ENCODE results near the gene POLD4. TPM values are rescaled to one million over a fixed set of nuclear protein-coding genes. Genes with fewer than 3 reads are reported as not detected.

The POLD4 gene
- polyA plus RNA-seq, 1 donor from 2014 or later: 384 TPM

DNA sequence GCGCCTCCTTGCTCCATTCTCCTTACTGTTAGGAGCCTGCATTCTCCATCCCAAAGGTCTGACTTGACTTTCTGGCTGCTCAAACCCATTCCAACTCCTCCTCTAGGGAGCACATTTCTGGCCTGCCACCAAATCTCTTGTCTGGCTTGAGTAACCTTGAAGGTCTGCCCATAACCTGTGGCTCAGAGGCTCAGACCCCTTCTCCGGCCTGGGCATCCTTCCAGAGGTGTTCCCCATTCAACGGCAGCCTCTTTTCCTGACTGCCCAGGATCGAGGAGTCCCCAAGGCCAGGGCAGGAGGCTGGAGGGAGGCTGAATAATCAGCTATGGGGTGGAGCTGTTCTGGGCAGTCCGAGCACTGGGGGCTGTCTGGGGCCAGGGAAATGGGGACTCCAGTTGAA, 40.6 kb upstream of the POLD4 start:
- no peaks in the 10 kb centered on the region for H3K36me3 Mint-ChIP-seq
- peaks cover 12 to 31% (median 29%) of the 10 kb centered on the region in 3 donors for H3K4me1 Mint-ChIP-seq
- H3K4me3 Mint-ChIP-seq: peak overlapping the region; percentile 44 to 84 (median 72)
- H3K9me3 Mint-ChIP-seq: no peaks in the 10 kb centered on the region
- H3K27ac Mint-ChIP-seq: peak overlapping the region; percentile 12 to 63 (median 57)
- no peaks in the 10 kb centered on the region for H3K27me3 Mint-ChIP-seq

DNA sequence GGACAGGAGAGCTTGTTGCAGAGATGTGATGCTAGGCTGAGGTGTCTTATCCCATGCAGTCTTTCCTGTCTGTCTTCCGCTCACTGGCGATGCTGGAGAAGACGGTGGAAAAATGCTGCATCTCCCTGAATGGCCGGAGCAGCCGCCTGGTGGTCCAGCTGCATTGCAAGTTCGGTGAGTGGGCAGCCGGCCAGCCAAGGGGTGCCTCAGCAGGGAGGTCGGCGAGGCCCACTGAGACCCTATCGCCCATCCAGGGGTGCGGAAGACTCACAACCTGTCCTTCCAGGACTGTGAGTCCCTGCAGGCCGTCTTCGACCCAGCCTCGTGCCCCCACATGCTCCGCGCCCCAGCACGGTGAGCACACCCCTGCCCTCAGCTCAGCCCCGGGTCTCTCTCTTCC, 40.1 kb upstream of the POLD4 start:
- Mint-ChIP-seq H3K27me3 (no peaks in the 10 kb centered on the region), H3K9me3 (no peaks in the 10 kb centered on the region), H3K36me3 (no peaks in the 10 kb centered on the region), H3K4me1 (peaks cover 14 to 31% (median 30%) of the 10 kb centered on the region in 3 donors), H3K4me3 (peak overlapping the region; percentile 44 to 95 (median 72)), H3K27ac (peak overlapping the region in 1 of 3 donors; percentile 12)

DNA sequence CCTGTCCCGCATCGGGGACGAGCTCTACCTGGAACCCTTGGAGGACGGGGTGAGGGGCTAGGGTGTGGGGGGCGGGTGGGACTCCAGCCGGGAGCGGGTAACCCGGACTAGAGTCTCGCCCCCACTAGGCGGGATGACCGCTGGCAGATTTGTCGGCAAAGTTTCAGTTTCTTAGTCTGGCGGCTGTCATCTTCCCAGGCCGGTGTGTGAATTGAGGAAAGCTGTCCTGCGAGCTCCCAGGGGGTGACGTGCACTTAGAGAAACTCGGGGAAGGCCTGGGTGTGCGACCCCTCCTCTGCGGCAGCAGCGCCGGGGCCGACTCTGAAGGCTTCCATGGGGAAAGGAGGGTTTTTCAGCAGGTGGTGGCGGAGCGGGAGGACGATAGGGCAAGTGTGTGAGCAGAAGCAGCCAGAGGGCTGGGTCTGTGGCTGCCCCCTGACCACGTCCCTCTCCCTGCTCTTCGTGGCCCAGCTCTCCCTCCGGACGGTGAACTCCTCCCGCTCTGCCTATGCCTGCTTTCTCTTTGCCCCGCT, 38.9 kb upstream of the POLD4 start:
- H3K4me1 Mint-ChIP-seq: peaks cover 14 to 31% (median 31%) of the 10 kb centered on the region in 3 donors
- H3K27ac Mint-ChIP-seq: peak overlapping the region; percentile 63 to 80 (median 73)
- no peaks in the 10 kb centered on the region for H3K9me3 Mint-ChIP-seq
- no peaks in the 10 kb centered on the region for H3K27me3 Mint-ChIP-seq
- H3K36me3 Mint-ChIP-seq: no peaks in the 10 kb centered on the region
- peak overlapping the region; percentile 74 to 95 (median 90) for H3K4me3 Mint-ChIP-seq

DNA sequence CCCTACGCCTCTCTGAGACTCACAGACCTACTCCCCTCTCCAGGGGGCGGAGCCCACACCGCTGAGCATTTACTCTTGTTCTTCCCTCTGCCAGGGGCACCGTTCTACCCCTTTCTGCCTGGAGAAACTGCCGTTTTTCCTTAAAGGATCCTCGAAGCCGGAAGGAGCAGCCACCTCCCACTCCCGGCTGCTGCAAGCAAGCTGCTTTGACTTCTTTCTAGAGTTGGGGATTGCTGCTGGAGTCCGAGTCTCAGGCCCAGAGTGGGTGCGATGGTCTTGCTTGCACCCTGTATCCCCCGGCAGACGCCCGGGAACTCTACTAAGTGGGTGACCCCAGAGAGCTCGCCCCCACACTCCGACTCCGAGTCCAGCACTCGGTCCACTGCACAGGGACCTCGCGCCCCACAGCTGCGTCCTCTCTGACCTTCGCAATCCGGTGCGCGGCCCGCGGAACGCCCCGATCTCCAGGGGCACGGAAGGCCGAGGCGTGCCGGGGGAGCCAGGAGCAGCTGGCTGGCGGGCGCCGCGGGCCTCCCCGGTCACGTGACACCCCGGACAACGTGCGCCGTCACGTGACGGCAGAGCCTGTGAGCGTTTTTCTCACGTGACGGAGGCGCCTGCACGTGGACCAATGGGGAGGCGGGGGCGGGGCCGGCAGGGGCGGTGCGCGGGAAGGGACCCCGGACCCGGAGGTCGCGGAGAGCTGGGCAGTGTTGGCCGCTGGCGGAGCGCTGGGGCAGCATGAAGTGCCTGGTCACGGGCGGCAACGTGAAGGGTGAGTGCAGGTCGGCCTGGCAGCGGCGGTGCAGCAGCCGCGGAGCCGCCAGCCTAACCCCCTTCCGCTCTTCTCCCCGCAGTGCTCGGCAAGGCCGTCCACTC, 38.2 kb upstream of the POLD4 start, which contains the start of gene RAD9A:
TSS of gene RAD9A (plus strand) at position 683 of the 879 bp plus-strand sequence. CDS start at position 742, 59 bp downstream.
- Mint-ChIP-seq H3K36me3 (no peaks in the 10 kb centered on the region), H3K27ac (peak within 1 kb of the TSS; percentile 80 to 91 (median 90)), H3K4me3 (peak within 1 kb of the TSS; percentile 74 to 95 (median 90)), H3K9me3 (no peaks in the 10 kb centered on the region), H3K27me3 (no peaks in the 10 kb centered on the region), H3K4me1 (peaks cover 11 to 28% (median 26%) of the 10 kb centered on the region in 3 donors)

DNA sequence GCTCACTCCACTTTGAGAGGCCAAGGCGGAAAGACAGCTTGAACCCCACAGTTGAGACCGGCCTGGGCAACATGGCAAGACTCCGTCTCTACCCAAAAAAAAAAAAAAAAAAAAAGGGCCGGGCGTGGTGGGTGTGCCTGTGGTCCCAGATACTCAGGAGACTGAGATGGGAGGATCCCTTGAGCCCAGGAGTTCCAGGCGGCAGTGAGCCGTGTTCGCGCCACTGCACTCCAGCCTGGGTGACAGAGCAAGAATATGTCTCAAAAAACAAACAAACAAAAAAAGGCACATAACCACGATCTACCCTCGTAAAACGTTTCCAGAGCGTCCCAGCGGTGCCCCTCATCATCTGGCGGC, 37.6 kb upstream of the POLD4 start:
- Mint-ChIP-seq H3K27me3 (no peaks in the 10 kb centered on the region), H3K27ac (peak overlapping the region; percentile 80 to 91 (median 90)), H3K9me3 (no peaks in the 10 kb centered on the region), H3K4me1 (peaks cover 11 to 26% (median 26%) of the 10 kb centered on the region in 3 donors), H3K36me3 (no peaks in the 10 kb centered on the region), H3K4me3 (peak overlapping the region; percentile 74 to 95 (median 90))

- Mint-ChIP-seq H3K9me3 (no peaks in the 10 kb centered on the region), H3K27ac (peak overlapping the region; percentile 48 to 100 (median 60)), H3K27me3 (no peaks in the 10 kb centered on the region), H3K4me1 (peaks cover 11 to 26% (median 26%) of the 10 kb centered on the region in 3 donors), H3K36me3 (no peaks in the 10 kb centered on the region), H3K4me3 (peak overlapping the region; percentile 48 to 98 (median 89))
These were observed 36.1 kb upstream of the POLD4 start for GRCh38 chr11:67389477-67389876.

DNA sequence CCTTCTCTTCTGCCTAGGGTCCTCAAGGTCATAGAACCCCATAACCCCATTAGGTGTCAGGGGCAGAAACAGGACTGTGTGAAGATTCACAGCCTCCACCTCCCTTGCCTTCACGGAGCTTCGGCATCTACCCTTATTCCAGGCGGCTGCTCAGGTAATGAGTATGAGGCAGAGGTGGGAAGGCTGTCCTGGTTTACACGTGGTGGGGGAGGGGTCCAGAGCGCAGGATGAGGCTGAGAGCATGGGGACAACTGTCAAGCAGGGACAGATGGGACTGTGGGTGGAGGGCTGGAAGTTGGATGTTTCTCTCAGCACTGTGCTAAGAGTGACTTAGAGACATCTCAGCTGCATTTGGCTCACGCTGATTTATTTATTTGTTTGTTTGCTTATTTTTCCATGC, 34.2 kb upstream of the POLD4 start:
- no peaks in the 10 kb centered on the region for H3K36me3 Mint-ChIP-seq
- H3K27ac Mint-ChIP-seq: peak overlapping the region in 1 of 3 donors; percentile 46
- H3K9me3 Mint-ChIP-seq: no peaks in the 10 kb centered on the region
- H3K4me3 Mint-ChIP-seq: peak overlapping the region in 2 of 4 donors; percentile 28 to 38
- H3K27me3 Mint-ChIP-seq: no peaks in the 10 kb centered on the region
- peaks cover 12 to 20% (median 18%) of the 10 kb centered on the region in 3 donors for H3K4me1 Mint-ChIP-seq

GRCh38 chr11:67387069-67387468, 33.7 kb upstream of the POLD4 start:
- Mint-ChIP-seq H3K36me3 (no peaks in the 10 kb centered on the region), H3K4me3 (peak overlapping the region in 1 of 4 donors; percentile 38), H3K4me1 (peaks cover 16 to 21% (median 18%) of the 10 kb centered on the region in 3 donors), H3K9me3 (no peaks in the 10 kb centered on the region), H3K27ac (peak overlapping the region in 1 of 3 donors; percentile 46), H3K27me3 (no peaks in the 10 kb centered on the region)

- no peak overlapping the region for H3K27ac Mint-ChIP-seq
- H3K4me3 Mint-ChIP-seq: no peak overlapping the region
- peaks cover 2% of the 10 kb centered on the region for H3K36me3 Mint-ChIP-seq
- no peaks in the 10 kb centered on the region for H3K9me3 Mint-ChIP-seq
- H3K4me1 Mint-ChIP-seq: peaks cover 22 to 27% (median 26%) of the 10 kb centered on the region in 3 donors
- H3K27me3 Mint-ChIP-seq: no peaks in the 10 kb centered on the region
These were observed 31.6 kb upstream of the POLD4 start for GRCh38 chr11:67384851-67385366.

DNA sequence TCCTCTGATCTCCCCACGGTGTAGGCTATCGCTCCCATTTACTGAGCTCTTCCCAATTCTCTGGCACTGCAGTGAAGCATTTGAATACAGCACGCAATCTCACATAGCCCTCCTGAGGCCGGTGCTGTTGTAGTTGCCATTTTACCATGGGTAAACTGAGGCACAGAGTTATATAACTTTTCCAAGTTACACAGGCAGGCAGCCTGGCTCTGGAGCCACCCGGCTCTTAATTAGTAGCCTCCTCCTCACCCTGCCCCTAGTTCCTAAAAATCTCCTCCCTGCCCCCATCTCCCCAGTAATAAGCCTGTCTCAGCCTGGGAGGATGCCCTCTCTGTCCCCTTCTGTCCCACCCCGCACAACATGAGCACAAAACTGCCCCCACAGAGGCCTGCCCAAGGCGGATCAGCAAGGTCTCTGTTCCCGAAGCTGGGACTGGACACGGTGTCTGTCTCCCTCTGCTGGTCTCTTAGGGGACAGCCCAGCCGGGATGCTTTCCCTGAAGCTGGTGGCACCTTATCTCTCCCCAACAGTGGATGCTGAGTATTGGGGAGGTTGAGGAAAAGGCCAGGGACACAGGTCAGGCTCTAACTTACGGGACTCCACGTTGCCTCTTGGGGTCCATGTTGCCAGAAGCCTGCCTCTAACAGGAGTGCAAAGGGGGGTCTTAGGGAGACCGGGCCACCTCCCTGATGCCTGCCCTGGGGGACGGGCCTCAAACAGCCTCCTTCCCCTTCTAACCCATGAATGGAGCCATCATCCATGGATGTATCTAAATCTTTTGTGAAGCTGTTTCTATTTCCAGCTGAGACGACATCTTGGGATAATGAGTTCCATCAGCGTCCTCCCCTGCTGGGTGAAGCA, 29.2 kb upstream of the POLD4 start:
- no peaks in the 10 kb centered on the region for H3K9me3 Mint-ChIP-seq
- H3K4me3 Mint-ChIP-seq: peak overlapping the region in 3 of 4 donors; percentile 12 to 92 (median 82)
- peaks cover 2% of the 10 kb centered on the region for H3K36me3 Mint-ChIP-seq
- H3K27ac Mint-ChIP-seq: peak overlapping the region; percentile 19 to 97 (median 54)
- H3K27me3 Mint-ChIP-seq: no peaks in the 10 kb centered on the region
- H3K4me1 Mint-ChIP-seq: peaks cover 12 to 18% (median 17%) of the 10 kb centered on the region in 3 donors

DNA sequence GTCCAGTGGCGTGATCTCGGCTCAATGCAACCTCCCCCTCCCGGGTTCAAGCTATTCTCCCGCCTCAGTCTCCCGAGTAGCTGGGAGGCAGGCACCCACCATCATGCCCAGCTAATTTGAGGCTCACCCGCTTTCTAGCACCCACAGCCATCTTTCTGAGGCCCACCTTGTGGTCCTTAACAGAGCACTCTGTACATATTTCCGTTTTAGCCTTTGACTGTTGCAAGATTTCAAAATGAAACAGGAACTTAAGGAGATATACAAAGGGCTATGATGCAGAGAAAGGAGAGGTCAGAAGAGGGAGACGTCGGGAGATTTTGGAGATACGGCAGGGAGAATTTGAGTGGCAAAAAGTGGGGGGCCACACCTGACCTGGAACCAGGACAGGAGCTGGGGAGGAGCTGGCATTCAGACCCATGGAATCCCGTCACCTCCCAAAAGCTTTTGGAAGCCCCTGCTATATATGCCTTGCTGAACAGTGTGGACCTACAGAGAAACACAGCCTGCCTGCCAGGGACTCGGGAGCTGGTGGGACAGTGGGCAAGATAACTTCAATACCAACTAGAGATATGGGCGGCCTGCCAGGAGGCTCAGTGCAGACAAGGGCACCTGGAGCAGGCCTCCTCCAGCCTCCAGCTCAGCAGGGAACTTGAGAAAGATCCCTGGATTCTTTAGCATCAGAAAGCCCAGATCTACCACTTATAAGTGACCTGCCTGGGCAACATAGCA, 28.1 kb upstream of the POLD4 start:
- Mint-ChIP-seq H3K4me3 (peak overlapping the region; percentile 22 to 91 (median 64)), H3K36me3 (peaks cover 2% of the 10 kb centered on the region), H3K27ac (peak overlapping the region; percentile 66 to 97 (median 85)), H3K9me3 (no peaks in the 10 kb centered on the region), H3K27me3 (no peaks in the 10 kb centered on the region), H3K4me1 (peaks cover 16 to 18% (median 16%) of the 10 kb centered on the region in 3 donors)

DNA sequence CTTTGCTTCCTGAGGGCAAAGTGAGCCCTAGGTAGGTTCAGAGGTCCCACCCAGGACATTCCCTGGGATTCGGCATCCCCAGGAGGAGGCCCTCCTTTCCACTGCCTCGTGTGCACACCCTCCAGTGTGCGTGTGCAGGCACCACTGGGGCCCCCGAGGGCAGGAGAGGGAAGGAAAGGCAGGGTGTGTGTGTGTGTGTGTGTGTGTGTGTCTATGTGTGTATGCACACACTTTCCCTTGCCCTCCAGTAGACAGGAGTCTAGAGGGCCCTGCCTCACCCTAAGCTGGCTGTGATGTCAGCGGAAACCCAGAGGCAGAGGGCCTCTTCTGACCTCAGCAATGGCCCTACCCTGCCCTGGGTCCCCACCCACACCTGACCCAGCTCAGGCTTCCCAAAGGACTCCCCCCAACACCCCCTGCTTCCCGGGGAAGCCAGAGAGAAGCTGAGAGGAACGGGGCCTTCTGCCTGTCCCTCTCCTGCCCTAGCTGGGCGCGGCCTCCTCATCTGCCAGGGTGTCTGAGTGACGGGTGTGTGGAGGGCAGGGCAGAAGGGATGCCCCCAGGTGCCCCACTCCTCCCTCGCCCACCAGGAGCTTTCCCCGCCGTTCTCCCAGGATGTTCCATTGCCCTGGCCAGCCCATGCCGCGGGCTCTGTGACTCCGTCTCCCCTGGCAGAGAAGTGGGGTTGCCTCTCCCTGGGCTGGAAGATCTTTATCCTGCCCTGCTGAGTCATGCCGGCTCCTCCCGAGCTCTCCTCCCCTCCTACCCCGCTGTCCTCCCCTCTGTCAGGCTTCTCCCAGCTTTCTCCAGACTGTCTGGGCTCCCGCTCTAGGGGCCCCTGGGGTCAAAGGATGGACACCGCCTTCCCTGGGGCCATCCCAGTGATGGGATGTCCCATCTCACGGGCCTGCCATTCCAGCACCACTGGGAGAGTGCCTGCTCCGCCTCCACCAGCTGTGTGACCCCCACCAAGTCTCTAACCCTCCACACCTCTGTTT, 26.0 kb upstream of the POLD4 start:
- no peaks in the 10 kb centered on the region for H3K9me3 Mint-ChIP-seq
- peak overlapping the region in 1 of 3 donors; percentile 47 for H3K27ac Mint-ChIP-seq
- peaks cover 17 to 22% (median 18%) of the 10 kb centered on the region in 3 donors for H3K4me1 Mint-ChIP-seq
- H3K4me3 Mint-ChIP-seq: no peak overlapping the region
- H3K36me3 Mint-ChIP-seq: peaks cover 2% of the 10 kb centered on the region
- no peaks in the 10 kb centered on the region for H3K27me3 Mint-ChIP-seq

DNA sequence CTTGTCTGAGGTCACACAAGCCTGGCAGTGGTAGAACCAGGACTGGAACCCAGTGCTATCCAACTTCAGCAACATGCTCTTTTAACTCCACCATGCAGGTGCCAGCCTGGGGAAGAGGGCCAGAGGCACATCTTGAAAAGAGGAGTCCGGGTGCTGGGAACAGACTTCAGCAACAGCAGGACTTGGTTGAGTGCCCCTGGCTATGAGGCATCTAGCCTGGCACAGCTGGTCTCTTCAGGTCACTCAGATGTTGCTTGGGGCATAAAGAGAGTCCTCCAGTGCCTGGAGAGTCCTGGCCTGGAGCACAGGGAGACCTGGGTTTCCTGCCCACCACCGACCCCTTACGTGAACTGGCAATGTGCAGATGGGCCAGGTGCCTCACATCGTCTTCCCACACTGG, 25.2 kb upstream of the POLD4 start:
- Mint-ChIP-seq H3K4me1 (peaks cover 21 to 27% (median 25%) of the 10 kb centered on the region in 3 donors), H3K27ac (peak overlapping the region in 1 of 3 donors; percentile 47), H3K9me3 (no peaks in the 10 kb centered on the region), H3K27me3 (no peaks in the 10 kb centered on the region), H3K36me3 (peaks cover 2% of the 10 kb centered on the region), H3K4me3 (peak overlapping the region in 1 of 4 donors; percentile 8)

Data from IgD-negative memory B cell (primary cell).